Measurements from ENCODE around the gene ZBTB21. TPM values are rescaled to one million over a fixed set of nuclear protein-coding genes. Genes with fewer than 3 reads are reported as not detected.
A peak's percentile ranks its signal among the peaks of the same experiment; 100 is the strongest.

The ZBTB21 gene
- total and polyA plus RNA-seq, 12 donors, result 6.8 to 39.1 (median 12.4) TPM

DNA sequence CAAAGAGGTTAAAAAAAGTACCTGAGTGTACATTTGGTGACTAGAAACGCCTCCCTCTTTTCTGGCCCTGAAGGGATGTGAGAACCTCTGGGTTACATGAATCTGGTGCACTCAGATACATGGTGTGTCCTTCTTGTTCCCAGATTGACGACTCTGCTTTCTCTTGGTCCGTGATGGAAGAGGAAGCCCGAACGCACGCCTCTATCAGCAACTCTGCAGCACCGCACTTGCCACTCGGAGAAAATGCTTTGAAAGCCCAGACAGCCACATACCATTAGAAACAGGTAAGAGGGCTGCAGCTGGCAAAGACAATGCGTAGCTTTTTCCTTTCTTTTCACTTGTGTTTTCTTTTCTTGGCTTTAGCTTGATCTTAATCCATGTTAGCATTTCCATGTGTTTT, 21.1 kb upstream of the ZBTB21 start:
- Histone ChIP-seq H3K4me1 (replicated peaks in 1 of 2) (no peaks in the 10 kb centered on the region), H3K27ac (no peak overlapping the region), H3K27me3 (no peaks in the 10 kb centered on the region), H3K9me3 (replicated peaks in 1 of 3) (no peaks in the 10 kb centered on the region), H3K4me3 (no peak overlapping the region), H3K36me3 (replicated peaks in 1 of 2) (no peaks in the 10 kb centered on the region)
- DNase-seq, result no peak
- no peak for TF ChIP-seq POLR2A (IDR thresholded peaks at IDR 0.05)
- TF ChIP-seq, protein P1, sequence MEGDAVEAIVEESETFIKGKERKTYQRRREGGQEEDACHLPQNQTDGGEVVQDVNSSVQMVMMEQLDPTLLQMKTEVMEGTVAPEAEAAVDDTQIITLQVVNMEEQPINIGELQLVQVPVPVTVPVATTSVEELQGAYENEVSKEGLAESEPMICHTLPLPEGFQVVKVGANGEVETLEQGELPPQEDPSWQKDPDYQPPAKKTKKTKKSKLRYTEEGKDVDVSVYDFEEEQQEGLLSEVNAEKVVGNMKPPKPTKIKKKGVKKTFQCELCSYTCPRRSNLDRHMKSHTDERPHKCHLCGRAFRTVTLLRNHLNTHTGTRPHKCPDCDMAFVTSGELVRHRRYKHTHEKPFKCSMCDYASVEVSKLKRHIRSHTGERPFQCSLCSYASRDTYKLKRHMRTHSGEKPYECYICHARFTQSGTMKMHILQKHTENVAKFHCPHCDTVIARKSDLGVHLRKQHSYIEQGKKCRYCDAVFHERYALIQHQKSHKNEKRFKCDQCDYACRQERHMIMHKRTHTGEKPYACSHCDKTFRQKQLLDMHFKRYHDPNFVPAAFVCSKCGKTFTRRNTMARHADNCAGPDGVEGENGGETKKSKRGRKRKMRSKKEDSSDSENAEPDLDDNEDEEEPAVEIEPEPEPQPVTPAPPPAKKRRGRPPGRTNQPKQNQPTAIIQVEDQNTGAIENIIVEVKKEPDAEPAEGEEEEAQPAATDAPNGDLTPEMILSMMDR (IDR thresholded peaks at IDR 0.05), result no peak
- intact Hi-C loops (cut with DNase I), result no loop called here
- WGBS, 4 donors, result 81 to 89% (median 88%) methylated on average over 9 of the region's 9 CpGs

DNA sequence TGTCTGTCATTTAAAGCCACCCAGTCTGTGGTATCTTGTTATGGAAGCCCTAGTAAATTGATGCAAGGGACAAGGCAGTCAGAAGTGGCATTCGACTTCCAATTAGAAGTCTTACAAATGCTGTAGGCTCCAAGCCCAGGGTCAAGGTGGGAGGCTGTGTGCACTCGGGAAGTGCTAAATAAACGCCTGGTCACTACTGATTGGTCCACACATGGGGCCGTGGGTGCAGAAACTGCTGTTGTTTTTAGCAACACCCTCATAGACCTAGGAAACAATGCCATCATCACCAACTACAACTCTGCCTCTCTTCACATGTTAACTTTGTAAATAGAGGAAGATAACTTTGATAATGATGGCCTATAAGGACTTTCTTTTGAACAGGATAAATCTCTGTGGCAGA, 20.2 kb upstream of the ZBTB21 start:
- no peak for TF ChIP-seq POLR2A (IDR thresholded peaks at IDR 0.05)
- TF ChIP-seq, protein P1 (IDR thresholded peaks at IDR 0.05), result no peak
- no peak for DNase-seq
- no peak overlapping the region for H3K4me3 ChIP-seq
- H3K36me3 ChIP-seq (replicated peaks in 1 of 2), result no peaks in the 10 kb centered on the region
- 88 to 93% (median 90%) methylated on average over 4 of the region's 4 CpGs for WGBS, 4 donors
- no peak overlapping the region for H3K27ac ChIP-seq
- intact Hi-C loops (cut with DNase I), result no loop called here
- H3K27me3 ChIP-seq, result no peaks in the 10 kb centered on the region
- peaks cover 1 to 6% of the 10 kb centered on the region in 2 donors for H3K4me1 ChIP-seq (replicated peaks in 1 of 2)
- H3K9me3 ChIP-seq (replicated peaks in 1 of 3), result no peaks in the 10 kb centered on the region

- no peaks in the 10 kb centered on the region for H3K27me3 ChIP-seq
- H3K36me3 ChIP-seq (replicated peaks in 1 of 2), result no peaks in the 10 kb centered on the region
- H3K27ac ChIP-seq, result no peak overlapping the region
- 80 to 93% (median 88%) methylated on average over 8 to 9 of the region's 9 CpGs for WGBS, 4 donors
- peaks cover 4 to 11% of the 10 kb centered on the region in 2 donors for H3K4me1 ChIP-seq (replicated peaks in 1 of 2)
- H3K4me3 ChIP-seq, result no peak overlapping the region
- H3K9me3 ChIP-seq (replicated peaks in 1 of 3), result no peaks in the 10 kb centered on the region
- TF ChIP-seq POLR2A (IDR thresholded peaks at IDR 0.05), result no peak
- TF ChIP-seq, protein P1 (IDR thresholded peaks at IDR 0.05), result no peak
- peak in 1 of 7 donors; percentile 7 for DNase-seq
- intact Hi-C loops (cut with DNase I), result no loop called here
Measured at GRCh38 chr21:42028766-42029425, 18.7 kb upstream of the ZBTB21 start.

DNA sequence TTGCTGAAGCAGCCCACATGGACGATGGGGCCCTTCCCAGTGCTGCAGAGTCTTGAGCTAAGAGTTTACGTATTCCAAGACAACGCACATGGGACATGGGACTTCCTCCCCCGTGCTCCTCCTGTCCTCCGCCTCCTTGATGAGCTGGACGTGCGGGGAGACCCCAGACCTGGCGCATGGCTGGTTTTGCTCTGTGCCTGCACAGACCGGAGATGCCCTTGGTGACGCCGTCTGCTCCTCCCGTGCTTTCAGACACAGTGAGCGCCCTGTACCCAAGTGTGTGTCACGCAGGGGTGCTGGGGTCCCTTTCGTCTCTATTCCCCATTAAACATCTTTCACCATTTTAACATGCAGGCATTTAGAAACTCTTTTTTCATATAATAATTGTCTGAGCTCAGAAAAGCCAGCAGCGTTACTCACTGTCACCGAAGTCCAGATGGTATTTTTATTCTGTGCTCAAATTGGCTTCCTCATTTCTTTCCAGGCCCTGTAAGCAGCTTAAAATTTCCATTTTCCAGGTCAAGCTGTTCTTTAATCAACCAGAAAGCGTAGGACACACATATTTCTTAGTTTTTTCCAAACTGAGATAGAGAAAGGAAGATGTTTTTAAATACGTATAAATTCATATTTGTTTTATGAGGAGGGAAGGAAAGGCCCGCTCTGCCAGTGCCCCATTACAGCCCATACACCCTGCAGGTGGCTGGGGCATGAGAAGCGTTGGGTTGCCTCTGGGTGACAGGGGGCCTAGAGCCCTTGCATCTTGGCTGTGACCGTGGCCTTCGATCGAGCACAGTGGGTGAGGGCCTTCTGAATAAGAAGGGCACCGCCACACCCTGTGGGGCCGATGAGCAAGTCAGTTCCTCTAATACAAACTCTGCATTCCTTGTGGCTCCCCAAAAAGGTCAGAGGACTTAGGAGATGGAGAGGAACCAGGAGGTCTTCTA, 17.9 kb upstream of the ZBTB21 start:
- Histone ChIP-seq H3K9me3 (replicated peaks in 1 of 3) (no peaks in the 10 kb centered on the region), H3K27ac (no peak overlapping the region), H3K4me3 (no peak overlapping the region), H3K27me3 (no peaks in the 10 kb centered on the region), H3K4me1 (replicated peaks in 1 of 2) (peaks cover 4 to 11% of the 10 kb centered on the region in 2 donors), H3K36me3 (replicated peaks in 1 of 2) (no peaks in the 10 kb centered on the region)
- intact Hi-C loops (cut with DNase I), result no loop called here
- TF ChIP-seq, protein P1 (IDR thresholded peaks at IDR 0.05), result no peak
- TF ChIP-seq POLR2A (IDR thresholded peaks at IDR 0.05), result no peak
- 84 to 91% (median 87%) methylated on average over 20 to 26 of the region's 26 CpGs for WGBS, 4 donors
- DNase-seq, result no peak

All from adrenal gland (tissue), 12 donors.